Measurements from ENCODE around the gene ITGA4.

DNA sequence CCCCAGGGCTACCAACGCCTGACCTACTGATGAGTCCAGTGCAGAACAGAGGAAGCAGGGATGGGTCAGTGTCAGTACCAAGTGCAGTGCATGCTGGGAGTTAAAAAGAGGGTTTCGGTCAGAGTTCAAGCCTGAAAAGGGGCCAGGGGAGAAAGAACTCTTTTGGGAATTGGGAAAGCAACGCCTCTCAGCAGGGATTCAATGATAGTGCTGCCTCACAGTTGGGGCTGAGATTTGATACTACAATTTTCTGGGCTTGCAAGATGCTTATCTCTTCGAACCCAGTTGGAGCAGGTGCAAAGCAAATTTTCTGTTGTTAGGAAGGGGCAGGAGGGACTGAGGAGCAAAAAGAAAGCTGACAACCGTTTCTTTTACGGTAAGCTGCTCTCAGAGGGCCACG lies 117.1 kb downstream of the ITGA4 start:
- TF ChIP-seq, protein P1, sequence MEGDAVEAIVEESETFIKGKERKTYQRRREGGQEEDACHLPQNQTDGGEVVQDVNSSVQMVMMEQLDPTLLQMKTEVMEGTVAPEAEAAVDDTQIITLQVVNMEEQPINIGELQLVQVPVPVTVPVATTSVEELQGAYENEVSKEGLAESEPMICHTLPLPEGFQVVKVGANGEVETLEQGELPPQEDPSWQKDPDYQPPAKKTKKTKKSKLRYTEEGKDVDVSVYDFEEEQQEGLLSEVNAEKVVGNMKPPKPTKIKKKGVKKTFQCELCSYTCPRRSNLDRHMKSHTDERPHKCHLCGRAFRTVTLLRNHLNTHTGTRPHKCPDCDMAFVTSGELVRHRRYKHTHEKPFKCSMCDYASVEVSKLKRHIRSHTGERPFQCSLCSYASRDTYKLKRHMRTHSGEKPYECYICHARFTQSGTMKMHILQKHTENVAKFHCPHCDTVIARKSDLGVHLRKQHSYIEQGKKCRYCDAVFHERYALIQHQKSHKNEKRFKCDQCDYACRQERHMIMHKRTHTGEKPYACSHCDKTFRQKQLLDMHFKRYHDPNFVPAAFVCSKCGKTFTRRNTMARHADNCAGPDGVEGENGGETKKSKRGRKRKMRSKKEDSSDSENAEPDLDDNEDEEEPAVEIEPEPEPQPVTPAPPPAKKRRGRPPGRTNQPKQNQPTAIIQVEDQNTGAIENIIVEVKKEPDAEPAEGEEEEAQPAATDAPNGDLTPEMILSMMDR (optimal IDR thresholded peaks at IDR 0.05 in 1 of 3, IDR thresholded peaks at IDR 0.05 in 1 of 3, conservative IDR thresholded peaks at IDR 0.05 in 1 of 3; ENCODE audit: extremely low read depth in 1 of 3, insufficient read depth in 2 of 3, low read length in 3 of 3), result no peak
- no peak for TF ChIP-seq EZH2 (IDR thresholded peaks at IDR 0.05; ENCODE audit: low read length)

Data from keratinocyte (primary cell).